OCI-LY3 (cell line): ENCODE data around the gene LZIC.

Experiments used
- H2AFZ ChIP-seq: fragments of 200-600, 300-600 bp; shearing (Covaris generic); 2 replicates; pipeline ENCODE4 v1.6.0; 2014; ENCODE audit warnings: antibody characterized with exemption, low read depth, low read length
- H3K27ac ChIP-seq: fragments of 200-600, 300-600 bp; sonication (generic); 2 replicates; pipeline ENCODE4 v1.5.1; 2014; ENCODE audit warnings: mild to moderate bottlenecking, low read length, moderate library complexity, mixed read lengths
- H3K27me3 ChIP-seq: fragments of 200-600, 300-600 bp; sonication (generic); 2 replicates; pipeline ENCODE4 v1.6.1; 2014; ENCODE audit warnings: low read depth, low read length, mixed read lengths
- H3K36me3 ChIP-seq: fragments of 200-600, 300-600 bp; sonication (generic); replicated peaks from 2 replicates; pipeline ENCODE3; 2014; ENCODE audit warnings: low read depth, low read length, mixed read lengths
- H3K4me1 ChIP-seq: fragments of 300-600, 200-600 bp; sonication (generic); 2 replicates; pipeline ENCODE4 v1.6.1; 2014; ENCODE audit warnings: low read length, mixed read lengths
- H3K4me2 ChIP-seq: fragments of 200-600, 300-600 bp; sonication (generic); 2 replicates; pipeline ENCODE4 v1.6.1; 2014; ENCODE audit warnings: low read length, mixed read lengths
- H3K4me3 ChIP-seq: fragments of 300-600, 200-600 bp; sonication (generic); 2 replicates; pipeline ENCODE4 v1.5.1; 2014; ENCODE audit warnings: antibody characterized with exemption, mild to moderate bottlenecking, low read length, moderate library complexity
- H3K79me2 ChIP-seq: fragments of 300-600, 200-600 bp; shearing (Covaris generic); 2 replicates; pipeline ENCODE4 v1.6.1; 2014; ENCODE audit warnings: mild to moderate bottlenecking, low read length, mixed read lengths
- H3K9ac ChIP-seq: fragments of 300-600, 200-600 bp; shearing (Covaris generic); 2 replicates; pipeline ENCODE4 v1.6.0; 2014; ENCODE audit warnings: mild to moderate bottlenecking, low read length, moderate library complexity
- H3K9me3 ChIP-seq: fragments of 200-600, 300-600 bp; shearing (Covaris generic); 2 replicates; pipeline ENCODE4 v1.6.1; 2014; ENCODE audit warnings: low read length, mixed read lengths; ENCODE audit not compliant: insufficient read depth
- H4K20me1 ChIP-seq: fragments of 200-600, 300-600 bp; sonication (generic); 2 replicates; pipeline ENCODE4 v1.6.1; 2016; ENCODE audit warnings: low read length, mixed read lengths; ENCODE audit not compliant: insufficient read depth
- EZH2phosphoT487 ChIP-seq: fragments of 200-600 bp; shearing (Covaris generic); IDR thresholded peaks from 2 replicates; pipeline ENCODE4 v1.6.1; 2018; ENCODE audit warnings: antibody characterized with exemption, mixed run types, low read depth
- TF ChIP-seq, protein P1 (sequence below): fragments of 200-600, 300-600 bp; sonication (generic); IDR thresholded peaks from 2 replicates; pipeline ENCODE4 v1.5.1; 2014; ENCODE audit warnings: antibody characterized with exemption, low read length, low read depth

Gene LZIC

GRCh38 chr1:9910076-9910422, 33.1 kb downstream of the LZIC start, which contains the start of gene CTNNBIP1:
Gene CTNNBIP1 (minus strand): TSS chr1:9910269. CDS start chr1:9872064, 38,205 bp downstream.
- Histone ChIP-seq H4K20me1 (no peaks in the 10 kb centered on the region), H3K27me3 (no peaks in the 10 kb centered on the region), H3K36me3 (no peaks in the 10 kb centered on the region), H2AFZ (peak within 1 kb of the TSS; percentile 100), H3K79me2 (no peaks in the 10 kb centered on the region), H3K4me3 (peak within 1 kb of the TSS; percentile 93), H3K4me2 (peak within 1 kb of the TSS; percentile 96), H3K27ac (peak within 1 kb of the TSS; percentile 86), H3K9ac (peak within 1 kb of the TSS; percentile 83), H3K4me1 (peaks cover 8% of the 10 kb centered on the region), H3K9me3 (no peaks in the 10 kb centered on the region)
- TF ChIP-seq, protein P1, sequence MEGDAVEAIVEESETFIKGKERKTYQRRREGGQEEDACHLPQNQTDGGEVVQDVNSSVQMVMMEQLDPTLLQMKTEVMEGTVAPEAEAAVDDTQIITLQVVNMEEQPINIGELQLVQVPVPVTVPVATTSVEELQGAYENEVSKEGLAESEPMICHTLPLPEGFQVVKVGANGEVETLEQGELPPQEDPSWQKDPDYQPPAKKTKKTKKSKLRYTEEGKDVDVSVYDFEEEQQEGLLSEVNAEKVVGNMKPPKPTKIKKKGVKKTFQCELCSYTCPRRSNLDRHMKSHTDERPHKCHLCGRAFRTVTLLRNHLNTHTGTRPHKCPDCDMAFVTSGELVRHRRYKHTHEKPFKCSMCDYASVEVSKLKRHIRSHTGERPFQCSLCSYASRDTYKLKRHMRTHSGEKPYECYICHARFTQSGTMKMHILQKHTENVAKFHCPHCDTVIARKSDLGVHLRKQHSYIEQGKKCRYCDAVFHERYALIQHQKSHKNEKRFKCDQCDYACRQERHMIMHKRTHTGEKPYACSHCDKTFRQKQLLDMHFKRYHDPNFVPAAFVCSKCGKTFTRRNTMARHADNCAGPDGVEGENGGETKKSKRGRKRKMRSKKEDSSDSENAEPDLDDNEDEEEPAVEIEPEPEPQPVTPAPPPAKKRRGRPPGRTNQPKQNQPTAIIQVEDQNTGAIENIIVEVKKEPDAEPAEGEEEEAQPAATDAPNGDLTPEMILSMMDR = no peak
- no peak for TF ChIP-seq EZH2phosphoT487

GRCh38 chr1:9909234-9910046, 33.8 kb downstream of the LZIC start:
- H3K9me3 ChIP-seq = no peaks in the 10 kb centered on the region
- no peak overlapping the region for H3K27ac ChIP-seq
- no peaks in the 10 kb centered on the region for H3K79me2 ChIP-seq
- H3K36me3 ChIP-seq = no peaks in the 10 kb centered on the region
- peak overlapping the region; percentile 30; the same call in 1 of the 2 replicates for H2AFZ ChIP-seq
- peak overlapping the region; percentile 78 for H3K4me3 ChIP-seq
- TF ChIP-seq, protein P1 = no peak
- no peak for TF ChIP-seq EZH2phosphoT487
- no peaks in the 10 kb centered on the region for H4K20me1 ChIP-seq
- H3K27me3 ChIP-seq = no peaks in the 10 kb centered on the region
- peaks cover 14% of the 10 kb centered on the region for H3K4me1 ChIP-seq
- H3K4me2 ChIP-seq = peak overlapping the region; percentile 96
- H3K9ac ChIP-seq = peak overlapping the region; percentile 65

DNA sequence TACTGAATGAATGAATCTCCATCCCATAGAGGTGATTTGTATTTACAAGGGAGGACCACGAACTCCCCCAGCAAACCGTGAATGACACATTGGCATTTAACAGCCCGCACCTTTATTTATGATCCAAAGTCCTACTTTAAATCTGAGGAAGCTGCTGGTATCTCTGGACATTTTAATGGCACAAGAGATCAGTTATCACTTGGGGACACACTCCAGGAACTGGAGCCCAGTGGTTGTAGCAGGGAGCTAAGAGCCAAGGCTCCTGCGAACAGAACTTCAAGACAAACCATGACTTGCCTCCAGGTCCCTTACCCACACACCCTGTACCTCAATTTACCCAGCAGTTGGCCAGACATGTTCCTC, 34.3 kb downstream of the LZIC start:
- Histone ChIP-seq H3K9ac (peak overlapping the region; percentile 65; the same call in 1 of the 2 replicates), H3K79me2 (no peaks in the 10 kb centered on the region), H3K27ac (no peak overlapping the region), H3K4me1 (peaks cover 20% of the 10 kb centered on the region), H4K20me1 (no peaks in the 10 kb centered on the region), H3K27me3 (no peaks in the 10 kb centered on the region), H3K36me3 (no peaks in the 10 kb centered on the region), H3K4me3 (peak overlapping the region; percentile 78), H2AFZ (0 out of 2 replicates have a peak overlapping the region, but pooled peaks have one; percentile 30), H3K4me2 (peak overlapping the region; percentile 96), H3K9me3 (no peaks in the 10 kb centered on the region)
- no peak for TF ChIP-seq EZH2phosphoT487
- TF ChIP-seq, protein P1 = no peak

DNA sequence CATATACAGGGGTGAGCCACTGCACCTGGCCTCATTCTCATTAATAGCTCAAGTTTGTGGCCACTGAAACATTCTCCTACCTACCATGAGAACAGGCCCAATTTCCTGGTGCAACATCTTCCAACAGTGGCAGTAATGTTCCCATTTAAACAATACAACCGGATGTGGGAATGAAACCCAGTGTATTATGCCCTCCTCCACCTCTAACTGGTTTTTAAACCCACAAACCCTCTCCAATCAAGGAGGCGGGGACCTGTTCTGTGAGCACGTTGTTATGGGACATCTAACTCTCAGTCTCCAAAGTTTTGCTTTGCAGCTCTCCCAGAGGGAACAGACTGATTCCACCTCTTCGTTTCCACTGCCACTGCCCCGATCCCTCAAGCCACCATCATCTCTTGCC, 35.8 kb downstream of the LZIC start:
- Histone ChIP-seq H4K20me1 (no peaks in the 10 kb centered on the region), H3K4me1 (peaks cover 29% of the 10 kb centered on the region), H3K36me3 (no peaks in the 10 kb centered on the region), H3K27ac (no peak overlapping the region), H3K4me3 (no peak overlapping the region), H3K79me2 (no peaks in the 10 kb centered on the region), H3K9ac (no peak overlapping the region), H3K9me3 (no peaks in the 10 kb centered on the region), H3K27me3 (no peaks in the 10 kb centered on the region), H2AFZ (no peak overlapping the region), H3K4me2 (no peak overlapping the region)
- TF ChIP-seq, protein P1 = no peak
- TF ChIP-seq EZH2phosphoT487 = no peak
